ENCODE data around the gene OR2AG1. TPM values are rescaled to one million over a fixed set of nuclear protein-coding genes. Genes with fewer than 3 reads are reported as not detected.
A peak's percentile ranks its signal among the peaks of the same experiment; 100 is the strongest.

Gene OR2AG1
- total RNA-seq, result not detected
- not detected for polyA plus RNA-seq (2013, experiment 1 of 2)
- polyA plus RNA-seq (2013, experiment 2 of 2), result 0.03 TPM
- total RNA-seq, result 0 to 0.08 (median 0) reads per million in 172 experiments

GRCh38 chr11:6782720-6783119 is at the start of gene OR2AG1:
TSS of gene OR2AG1 (plus strand) at chr11:6783020. CDS start at chr11:6785038, 2,018 bp downstream.
- TF ChIP-seq, protein P1, sequence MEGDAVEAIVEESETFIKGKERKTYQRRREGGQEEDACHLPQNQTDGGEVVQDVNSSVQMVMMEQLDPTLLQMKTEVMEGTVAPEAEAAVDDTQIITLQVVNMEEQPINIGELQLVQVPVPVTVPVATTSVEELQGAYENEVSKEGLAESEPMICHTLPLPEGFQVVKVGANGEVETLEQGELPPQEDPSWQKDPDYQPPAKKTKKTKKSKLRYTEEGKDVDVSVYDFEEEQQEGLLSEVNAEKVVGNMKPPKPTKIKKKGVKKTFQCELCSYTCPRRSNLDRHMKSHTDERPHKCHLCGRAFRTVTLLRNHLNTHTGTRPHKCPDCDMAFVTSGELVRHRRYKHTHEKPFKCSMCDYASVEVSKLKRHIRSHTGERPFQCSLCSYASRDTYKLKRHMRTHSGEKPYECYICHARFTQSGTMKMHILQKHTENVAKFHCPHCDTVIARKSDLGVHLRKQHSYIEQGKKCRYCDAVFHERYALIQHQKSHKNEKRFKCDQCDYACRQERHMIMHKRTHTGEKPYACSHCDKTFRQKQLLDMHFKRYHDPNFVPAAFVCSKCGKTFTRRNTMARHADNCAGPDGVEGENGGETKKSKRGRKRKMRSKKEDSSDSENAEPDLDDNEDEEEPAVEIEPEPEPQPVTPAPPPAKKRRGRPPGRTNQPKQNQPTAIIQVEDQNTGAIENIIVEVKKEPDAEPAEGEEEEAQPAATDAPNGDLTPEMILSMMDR (IDR thresholded peaks at IDR 0.05), result no peak
- H3K27ac Mint-ChIP-seq, result no peak within 1 kb of the TSS
- H3K36me3 Mint-ChIP-seq (ENCODE audit: low read depth), result no peaks in the 10 kb centered on the region
- no peak within 1 kb of the TSS for H3K4me3 Mint-ChIP-seq
- peaks cover 21% of the 10 kb centered on the region for H3K27me3 Mint-ChIP-seq
- DNase-seq (no peak), ATAC-seq (ENCODE audit: poor library complexity) (no peak)
- intact Hi-C loops (cut with DNase I, micrococcal nuclease), result no loop called here
- Histone ChIP-seq H3K4me1 (ENCODE audit: insufficient read depth, low read length) (no peaks in the 10 kb centered on the region), H3K27ac (ENCODE audit: low read depth in 1 of 2, low read length in 2 of 2) (no peak within 1 kb of the TSS), H3K36me3 (ENCODE audit: insufficient read depth, low read length) (no peaks in the 10 kb centered on the region), H3K4me3 (ENCODE audit: low read length) (no peak within 1 kb of the TSS), H3K27me3 (ENCODE audit: control insufficient read depth in 1 of 2, insufficient read depth in 2 of 2, low read length in 2 of 2) (peaks cover 0 to 5% of the 10 kb centered on the region in 2 experiments), H3K9me3 (ENCODE audit: control insufficient read depth in 1 of 2, insufficient read depth in 1 of 2, low read length in 2 of 2) (no peaks in the 10 kb centered on the region)
- H3K9me3 Mint-ChIP-seq, result no peaks in the 10 kb centered on the region
- CTCF ChIA-PET, result no interaction called here
- no peaks in the 10 kb centered on the region for H3K4me1 Mint-ChIP-seq (ENCODE audit: low read depth)
- POLR2A ChIA-PET, result no interaction called here

- H3K27ac Mint-ChIP-seq, result peak overlapping the region; percentile 76
- POLR2A ChIA-PET, result interaction anchor here (0.6 to 6.9 kb wide), 4 partner anchors 9 to 331 kb away, joined by 3 to 81 read pairs (median 4); partner anchors contain the start of gene TAF10
- CTCF ChIA-PET, result interaction anchor here (1.0 to 2.1 kb wide), 6 partner anchors 13 to 50 kb away, joined by 3 to 6 read pairs (median 4); partner anchors contain the start of gene MRPL17
- TF ChIP-seq, protein P1 (IDR thresholded peaks at IDR 0.05), result no peak
- no peaks in the 10 kb centered on the region for H3K27me3 Mint-ChIP-seq
- intact Hi-C loops (cut with DNase I, micrococcal nuclease), result loop anchor here in 1 of 2 experiments (2.0 kb wide), 1 partner anchor 13 kb away; no protein-coding TSS in a partner anchor
- DNase-seq, result peak in 4 of 14 experiments; percentile 24 to 70 (median 62)
- H3K4me1 Mint-ChIP-seq (ENCODE audit: low read depth), result peaks cover 96% of the 10 kb centered on the region
- peak; percentile 79 for ATAC-seq (ENCODE audit: poor library complexity)
- H3K27me3 ChIP-seq (ENCODE audit: control insufficient read depth in 1 of 2, insufficient read depth in 2 of 2, low read length in 2 of 2), result no peaks in the 10 kb centered on the region
- no peaks in the 10 kb centered on the region for H3K9me3 Mint-ChIP-seq
- H3K36me3 Mint-ChIP-seq (ENCODE audit: low read depth), result peaks cover 81% of the 10 kb centered on the region
- H3K4me3 Mint-ChIP-seq, result peak overlapping the region; percentile 67
- H3K9me3 ChIP-seq (ENCODE audit: control insufficient read depth in 1 of 2, insufficient read depth in 1 of 2, low read length in 2 of 2), result no peaks in the 10 kb centered on the region
- H3K4me3 ChIP-seq (ENCODE audit: low read length), result peak overlapping the region; percentile 11
- peak overlapping the region; percentile 65 for H3K27ac ChIP-seq (ENCODE audit: low read depth in 1 of 2, low read length in 2 of 2)
- H3K36me3 ChIP-seq (ENCODE audit: insufficient read depth, low read length), result peaks cover 46% of the 10 kb centered on the region
- H3K4me1 ChIP-seq (ENCODE audit: insufficient read depth, low read length), result peaks cover 53% of the 10 kb centered on the region
These were observed 49.2 kb upstream of the OR2AG1 start for GRCh38 chr11:6733326-6734275.

GRCh38 chr11:6734616-6735015 is 48.2 kb upstream of the OR2AG1 start:
- intact Hi-C loops (cut with DNase I, micrococcal nuclease), result no loop called here
- peaks cover 48% of the 10 kb centered on the region for H3K36me3 ChIP-seq (ENCODE audit: insufficient read depth, low read length)
- Mint-ChIP-seq H3K27me3 (no peaks in the 10 kb centered on the region), H3K27ac (peak overlapping the region; percentile 76), H3K9me3 (no peaks in the 10 kb centered on the region), H3K36me3 (ENCODE audit: low read depth) (peaks cover 77% of the 10 kb centered on the region), H3K4me3 (peak overlapping the region; percentile 65), H3K4me1 (ENCODE audit: low read depth) (peaks cover 94% of the 10 kb centered on the region)
- peak overlapping the region; percentile 65 for H3K27ac ChIP-seq (ENCODE audit: low read depth in 1 of 2, low read length in 2 of 2)
- H3K27me3 ChIP-seq (ENCODE audit: control insufficient read depth in 1 of 2, insufficient read depth in 2 of 2, low read length in 2 of 2), result no peaks in the 10 kb centered on the region
- peaks cover 54% of the 10 kb centered on the region for H3K4me1 ChIP-seq (ENCODE audit: insufficient read depth, low read length)
- peak in 1 of 14 experiments; percentile 32 for DNase-seq
- no peak overlapping the region for H3K4me3 ChIP-seq (ENCODE audit: low read length)
- H3K9me3 ChIP-seq (ENCODE audit: control insufficient read depth in 1 of 2, insufficient read depth in 1 of 2, low read length in 2 of 2), result no peaks in the 10 kb centered on the region
- POLR2A ChIA-PET, result interaction anchor here (0.9 to 6.9 kb wide), 3 partner anchors 11 to 51 kb away, joined by 3 to 81 read pairs (median 4); partner anchors contain the start of gene MRPL17
- TF ChIP-seq, protein P1 (IDR thresholded peaks at IDR 0.05), result no peak
- CTCF ChIA-PET, result interaction anchor here (1.0 to 8.6 kb wide), 5 partner anchors 12 to 29 kb away, joined by 3 to 181 read pairs (median 5); no protein-coding TSS in a partner anchor
- ATAC-seq (ENCODE audit: poor library complexity), result no peak

Data from CD4-positive, alpha-beta T cell (primary cell).